Stimulated activated CD8-positive, alpha-beta memory T cell treated with anti-CD3 and anti-CD28 coated beads, Interleukin-15, amount 100 ng/mL, for 1 hour (primary cell): ENCODE data around the gene ARID1B.

Experiments used
- DNase-seq: peaks from one replicate; pipeline ENCODE4 v3.0.0-alpha.2; 2020; ENCODE audit warnings: low read depth

ARID1B gene

DNA sequence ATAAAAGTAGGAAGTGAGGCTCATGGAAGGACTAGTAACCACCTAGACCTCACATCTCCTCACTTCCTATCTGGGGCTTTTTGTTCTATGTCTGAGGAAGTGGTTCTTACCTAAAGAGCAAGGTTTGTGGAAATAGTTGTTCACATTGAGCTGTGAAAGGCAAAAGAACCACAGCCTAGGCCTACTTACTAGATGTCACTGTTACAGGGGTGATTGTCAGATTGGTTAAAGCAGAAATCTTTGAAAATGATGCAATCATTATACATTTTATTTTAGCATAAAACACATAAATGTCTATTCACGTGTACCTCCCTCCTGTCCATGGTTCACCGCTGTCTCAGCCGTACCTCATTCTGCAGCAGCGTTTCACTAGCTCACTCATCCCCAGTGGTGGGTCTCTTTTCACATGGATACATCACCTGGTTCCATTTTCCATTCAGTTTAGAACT lies 277.4 kb downstream of the ARID1B start:
- no peak for DNase-seq

- no peak for DNase-seq
Measured at GRCh38 chr6:157055863-157056262, 278.7 kb downstream of the ARID1B start.

- DNase-seq: no peak
Measured at GRCh38 chr6:157056275-157056674, 279.1 kb downstream of the ARID1B start.

DNA sequence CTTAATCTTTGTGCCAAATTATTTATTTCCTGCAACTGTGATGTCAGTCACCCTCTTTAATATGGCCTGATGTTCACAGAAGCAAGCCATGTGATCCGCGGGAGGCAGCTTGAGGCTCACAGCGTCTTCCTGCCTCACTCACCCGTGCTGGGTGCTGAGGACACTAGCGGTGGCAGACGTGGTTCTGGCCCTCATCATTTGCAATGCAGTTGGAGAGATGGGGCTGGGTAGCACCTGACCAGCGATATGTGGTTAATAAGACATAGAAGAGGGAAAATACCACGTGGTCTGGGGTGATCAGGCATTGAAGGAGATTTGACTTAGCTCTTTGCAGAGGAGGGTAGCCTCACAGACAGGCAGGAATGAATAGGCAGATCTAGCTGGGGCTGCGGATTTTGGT lies 281.4 kb downstream of the ARID1B start:
- DNase-seq: no peak

DNA sequence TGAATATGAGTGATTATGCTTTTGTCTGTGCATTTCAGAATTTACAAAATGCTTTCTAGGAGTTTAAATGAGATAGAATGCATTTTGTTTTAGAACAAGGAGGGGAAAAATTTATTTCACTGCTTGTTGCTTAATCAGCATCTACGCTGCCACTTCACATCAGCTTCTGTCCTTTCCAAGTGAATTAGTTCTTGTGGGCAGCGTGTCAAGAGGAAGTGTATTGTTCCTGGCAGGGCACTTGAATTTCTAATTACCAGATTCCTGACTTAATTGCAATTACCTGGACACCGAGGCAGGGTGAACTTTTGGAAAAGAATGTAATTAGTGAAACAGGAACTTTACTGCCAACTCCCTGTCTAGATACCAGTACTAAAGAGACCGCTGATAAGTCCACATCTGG lies 282.6 kb downstream of the ARID1B start:
- no peak for DNase-seq

- DNase-seq: no peak
Measured at GRCh38 chr6:157060440-157060952, 283.3 kb downstream of the ARID1B start.

GRCh38 chr6:157061770-157062594 lies 284.8 kb downstream of the ARID1B start:
- DNase-seq: no peak

DNA sequence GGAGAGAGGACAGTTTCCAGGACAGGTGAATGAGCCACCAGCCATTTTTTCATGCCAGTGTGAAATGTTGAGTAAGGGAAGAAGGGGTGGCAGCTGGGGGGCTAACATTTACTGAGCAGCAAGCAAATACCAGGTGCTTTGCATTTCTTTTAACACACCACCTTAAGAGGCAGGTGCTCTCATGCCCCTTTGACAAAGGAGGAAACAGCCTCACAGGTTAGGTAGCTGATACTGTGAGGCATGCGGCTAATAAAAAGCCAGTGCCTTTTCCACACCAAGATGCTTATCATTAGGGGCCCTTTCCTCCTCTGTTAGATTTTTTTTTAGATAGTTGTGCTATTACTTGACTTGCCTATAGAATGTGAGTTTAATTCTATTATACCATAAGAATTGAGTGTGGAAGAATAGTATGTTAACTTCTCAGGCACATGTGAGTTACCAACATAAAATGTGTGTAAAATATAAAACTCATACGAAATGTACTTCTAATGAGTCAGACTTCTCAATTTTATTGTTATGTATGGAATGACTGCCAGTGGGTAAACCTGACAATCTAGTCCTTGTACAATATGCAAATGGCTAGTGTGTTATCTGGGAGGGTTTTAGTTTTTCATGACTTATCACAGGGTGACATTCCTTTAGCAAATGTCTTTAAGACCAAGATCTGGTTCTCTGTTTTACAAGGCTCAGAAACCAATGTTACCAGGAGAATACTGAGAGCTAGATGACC lies 286.2 kb downstream of the ARID1B start:
- no peak for DNase-seq

DNA sequence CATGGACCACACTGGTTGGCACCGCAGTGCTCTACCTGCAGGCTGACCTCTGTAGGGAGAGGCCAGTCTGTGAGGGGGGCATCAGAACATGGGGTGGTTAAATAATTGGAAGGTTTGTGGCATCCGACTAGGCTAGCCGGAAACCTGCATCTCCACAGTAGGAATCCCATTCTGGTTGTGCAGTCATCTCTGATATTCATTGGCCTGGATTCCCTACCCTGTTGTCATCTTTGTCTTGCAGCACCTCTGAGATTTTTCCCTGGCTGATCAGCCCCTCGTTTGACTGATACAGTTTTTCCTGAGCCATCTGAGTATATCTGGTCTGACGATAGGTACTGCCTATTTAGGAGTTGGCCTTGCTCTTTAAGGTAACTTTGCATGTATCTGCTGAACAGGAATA lies 286.7 kb downstream of the ARID1B start:
- no peak for DNase-seq

GRCh38 chr6:157064502-157064901 lies 287.3 kb downstream of the ARID1B start:
- no peak for DNase-seq

GRCh38 chr6:157065366-157065765 lies 288.2 kb downstream of the ARID1B start:
- DNase-seq: no peak

DNA sequence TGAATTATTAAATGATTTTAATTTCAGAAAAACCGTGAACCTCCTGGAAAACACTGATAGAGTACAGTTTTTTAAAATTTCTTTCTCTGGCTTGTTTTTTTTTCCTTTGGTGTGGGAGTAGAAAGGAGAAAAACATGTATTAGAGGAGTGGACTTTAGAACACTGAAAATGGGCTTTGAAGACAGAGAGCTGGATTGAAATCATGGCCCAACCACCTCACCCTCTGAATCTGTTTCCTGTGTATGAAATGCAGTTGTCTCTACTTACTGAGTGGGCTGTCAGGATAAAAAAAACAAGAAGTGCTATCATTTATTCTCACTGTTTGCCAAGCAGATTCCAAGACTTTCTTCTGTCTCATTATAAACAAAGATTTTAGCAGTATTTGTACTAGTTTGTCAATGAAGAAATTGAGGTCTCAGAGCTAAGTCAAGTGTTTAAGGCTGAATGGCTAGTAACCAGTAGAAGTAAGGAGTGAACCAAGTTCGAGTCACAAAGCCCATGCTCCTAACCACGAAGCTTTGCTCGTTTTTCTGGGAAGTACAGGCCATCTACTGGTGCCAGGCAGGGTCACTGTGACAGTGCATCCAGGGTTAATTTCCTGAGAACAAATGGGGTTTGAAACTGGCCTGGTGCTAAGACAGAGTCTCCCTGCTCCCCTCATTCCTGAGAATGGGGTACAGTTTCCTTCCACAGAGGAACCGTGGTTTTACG lies 289.8 kb downstream of the ARID1B start:
- DNase-seq: no peak

DNA sequence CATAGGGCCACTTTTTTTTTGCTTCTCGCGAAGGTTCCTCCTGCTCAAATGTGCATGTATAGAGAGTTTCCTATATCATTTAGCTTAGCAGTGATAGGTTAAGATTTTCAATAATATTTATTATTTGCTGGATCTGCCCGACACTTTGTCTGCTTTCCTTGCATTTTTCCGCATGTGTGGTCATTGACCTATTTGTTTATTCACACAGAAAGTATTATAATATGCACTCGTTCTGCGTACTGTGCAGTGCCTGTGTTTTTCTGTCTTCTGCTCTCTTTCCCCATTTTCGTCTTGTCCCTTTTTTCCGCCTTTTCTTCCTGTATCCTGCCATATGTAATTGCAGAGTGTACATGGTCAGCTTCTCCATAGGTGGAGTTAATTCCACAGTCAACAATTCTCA lies 290.3 kb downstream of the ARID1B start:
- DNase-seq: no peak

GRCh38 chr6:157068691-157069324 lies 291.6 kb downstream of the ARID1B start:
- DNase-seq: no peak

GRCh38 chr6:157069585-157069984 lies 292.4 kb downstream of the ARID1B start:
- DNase-seq: no peak

- DNase-seq: no peak
Measured at GRCh38 chr6:157070403-157071107, 293.4 kb downstream of the ARID1B start.

DNA sequence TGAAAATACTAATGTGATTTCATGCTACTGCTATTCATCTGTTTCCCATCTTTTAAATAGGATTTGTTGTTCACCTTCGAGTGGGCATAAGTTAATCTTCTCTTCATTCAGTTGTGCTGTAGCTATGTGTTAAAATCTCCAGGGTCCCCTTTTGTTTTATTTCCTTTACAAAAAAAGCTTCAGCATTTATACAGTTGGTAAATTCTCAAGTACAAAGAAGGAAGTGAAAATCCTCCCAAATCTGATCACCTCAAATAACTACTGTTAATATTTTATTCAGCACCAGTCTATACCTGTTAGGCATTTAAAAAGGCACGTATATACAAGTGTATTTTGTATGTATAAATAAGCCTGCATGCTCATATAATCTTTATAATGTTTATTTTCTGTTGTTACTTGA lies 294.9 kb downstream of the ARID1B start:
- DNase-seq: no peak

DNA sequence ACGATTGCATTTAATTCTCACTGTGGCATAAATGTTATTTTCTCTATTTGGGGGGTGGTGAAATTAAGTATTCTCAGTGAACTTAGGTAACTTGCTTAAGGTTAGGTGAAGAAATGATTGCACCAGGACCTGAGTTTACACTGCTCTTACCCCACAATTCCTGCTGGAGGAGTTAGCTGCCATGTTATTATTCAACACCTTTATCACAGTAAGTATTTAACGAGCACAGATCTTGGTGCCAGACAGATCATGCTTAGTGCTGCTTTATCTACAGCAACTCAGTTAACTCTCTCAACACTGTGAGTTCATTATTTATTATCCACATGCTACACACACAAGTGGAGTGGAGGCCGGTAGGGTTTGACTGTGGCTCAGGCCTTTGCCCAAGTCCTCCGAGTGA lies 296.4 kb downstream of the ARID1B start:
- DNase-seq: no peak

DNA sequence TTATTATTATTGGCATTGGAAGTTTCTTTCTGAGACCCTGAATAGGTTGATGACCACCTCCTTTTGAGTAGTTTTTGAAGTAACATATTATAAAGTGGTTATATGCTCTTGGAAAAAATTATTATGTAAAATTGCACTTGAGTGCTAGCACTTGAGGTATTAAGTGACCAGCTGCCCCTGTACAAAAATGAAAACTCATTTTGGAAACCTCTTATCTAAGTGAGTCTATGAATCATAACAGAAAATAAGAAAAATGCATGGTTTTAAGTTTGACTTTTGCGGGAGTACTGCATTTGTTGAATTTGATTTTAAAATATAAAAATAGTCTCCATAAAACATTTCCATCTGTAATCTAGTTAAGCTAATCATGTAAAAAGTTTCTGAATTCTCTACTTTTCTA lies 297.8 kb downstream of the ARID1B start:
- no peak for DNase-seq

DNA sequence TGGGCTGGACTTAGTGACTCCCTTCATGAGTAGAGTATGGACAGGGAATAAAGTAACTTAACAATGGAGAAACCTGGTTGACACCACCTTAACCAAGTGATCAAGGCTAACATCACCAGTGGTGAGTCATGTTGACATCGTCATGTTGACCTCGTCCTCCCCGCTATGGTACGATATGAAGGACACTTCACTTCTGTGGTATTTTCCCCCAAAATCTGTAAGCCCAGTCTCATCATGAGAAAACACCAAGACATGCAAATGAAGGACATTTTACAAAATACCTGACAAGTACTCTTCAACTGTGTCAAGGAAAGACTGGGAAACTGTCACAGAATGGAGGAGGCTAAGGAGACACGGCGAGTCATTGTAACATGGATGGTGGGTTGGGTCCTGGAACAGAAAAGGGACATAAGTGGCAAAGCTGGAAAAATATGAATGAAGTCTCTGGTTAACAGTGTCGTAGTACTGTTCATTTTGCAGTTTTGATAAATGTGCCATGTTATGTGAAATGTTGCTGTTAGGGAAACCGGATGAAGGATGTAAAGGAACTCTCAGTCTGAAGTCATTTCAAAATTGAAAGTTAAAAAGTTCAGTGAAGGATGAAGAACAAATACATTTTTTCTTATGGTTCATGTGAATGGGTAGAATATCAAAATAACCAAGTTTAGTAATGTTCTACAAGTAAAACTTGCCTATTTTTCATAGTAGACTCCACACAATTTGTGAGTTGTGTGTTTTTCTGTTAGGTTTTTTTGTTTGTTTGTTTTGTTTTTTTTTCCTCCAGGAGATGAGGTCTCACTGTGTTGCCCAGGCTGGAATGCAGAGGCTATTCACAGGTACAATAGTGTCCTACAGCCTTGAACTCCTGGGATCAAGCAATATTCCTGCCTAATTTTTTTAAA lies 298.6 kb downstream of the ARID1B start:
- DNase-seq: no peak
